ENCODE results near the gene PRKCZ. TPM values are rescaled to one million over a fixed set of nuclear protein-coding genes. Genes with fewer than 3 reads are reported as not detected.

PRKCZ gene
- 1 to 10 TPM in 1 of 4 donors, under 1 TPM in 2, not detected in 1; 0.44 to 2.3 (median 0.53) TPM for total RNA-seq
- polyA plus RNA-seq: under 1 TPM; 0.07 to 0.40 (median 0.17) TPM
- long read RNA-seq, donor 1: 0 reads
- long read RNA-seq, donor 2: 0 reads

DNA sequence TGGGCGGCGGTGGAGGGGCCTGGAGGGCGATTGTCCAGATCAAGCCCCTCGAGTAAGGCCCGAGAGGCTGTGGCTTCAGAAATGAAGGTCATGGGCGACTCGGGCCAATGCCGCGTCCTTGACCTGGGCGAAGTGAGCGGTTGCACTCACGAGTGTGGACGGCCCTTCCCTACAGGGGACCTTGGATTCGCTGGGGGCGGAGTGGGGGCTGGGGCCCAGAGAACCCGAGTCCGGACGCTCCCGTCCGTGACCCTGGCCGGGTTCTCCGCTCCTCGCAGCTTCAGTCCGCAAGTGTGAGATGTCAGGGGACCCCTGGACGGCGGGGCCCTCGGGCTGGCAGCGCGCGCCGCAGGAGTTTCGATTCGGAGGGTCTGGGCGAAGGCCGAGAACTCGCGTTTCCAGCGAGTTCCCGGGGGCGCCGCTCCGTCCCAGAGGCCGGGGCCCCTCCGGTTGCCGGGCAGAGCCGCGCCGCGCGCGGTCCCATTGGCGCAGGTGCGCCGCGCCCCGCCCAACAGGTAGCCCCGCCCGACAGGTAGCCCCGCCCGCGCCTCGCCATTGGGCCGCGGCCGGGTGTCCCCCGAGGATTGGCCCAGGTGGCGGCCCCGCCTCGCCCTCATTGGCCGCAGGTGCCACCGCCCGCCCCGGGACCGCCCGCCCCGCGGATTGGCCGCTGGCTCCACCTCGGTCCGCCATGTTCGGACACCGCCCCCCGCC lies at the start of gene PRKCZ:
PRKCZ (plus strand) TSS at position 694 of the 714 bp plus-strand sequence. CDS start 220 bp downstream, outside the sequence.
- no peak within 1 kb of the TSS for H3K27ac ChIP-seq
- intact Hi-C loops (cut with DNase I): loop anchor here in 1 of 2 donors (5.0 kb wide), 2 partner anchors 88 to 108 kb away; no protein-coding TSS in a partner anchor
- H3K36me3 ChIP-seq (ENCODE audit: insufficient read depth in 1 of 2, low read depth in 1 of 2): no peaks in the 10 kb centered on the region
- WGBS, 3 donors: 2 to 3% (median 3%) methylated on average over 50 to 83 of the region's 83 CpGs
- TF ChIP-seq, protein P1, sequence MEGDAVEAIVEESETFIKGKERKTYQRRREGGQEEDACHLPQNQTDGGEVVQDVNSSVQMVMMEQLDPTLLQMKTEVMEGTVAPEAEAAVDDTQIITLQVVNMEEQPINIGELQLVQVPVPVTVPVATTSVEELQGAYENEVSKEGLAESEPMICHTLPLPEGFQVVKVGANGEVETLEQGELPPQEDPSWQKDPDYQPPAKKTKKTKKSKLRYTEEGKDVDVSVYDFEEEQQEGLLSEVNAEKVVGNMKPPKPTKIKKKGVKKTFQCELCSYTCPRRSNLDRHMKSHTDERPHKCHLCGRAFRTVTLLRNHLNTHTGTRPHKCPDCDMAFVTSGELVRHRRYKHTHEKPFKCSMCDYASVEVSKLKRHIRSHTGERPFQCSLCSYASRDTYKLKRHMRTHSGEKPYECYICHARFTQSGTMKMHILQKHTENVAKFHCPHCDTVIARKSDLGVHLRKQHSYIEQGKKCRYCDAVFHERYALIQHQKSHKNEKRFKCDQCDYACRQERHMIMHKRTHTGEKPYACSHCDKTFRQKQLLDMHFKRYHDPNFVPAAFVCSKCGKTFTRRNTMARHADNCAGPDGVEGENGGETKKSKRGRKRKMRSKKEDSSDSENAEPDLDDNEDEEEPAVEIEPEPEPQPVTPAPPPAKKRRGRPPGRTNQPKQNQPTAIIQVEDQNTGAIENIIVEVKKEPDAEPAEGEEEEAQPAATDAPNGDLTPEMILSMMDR (IDR thresholded peaks at IDR 0.05): no peak
- peaks cover 0 to 71% (median 33%) of the 10 kb centered on the region in 3 donors for H3K27me3 ChIP-seq (ENCODE audit: insufficient read depth in 3 of 3, low read length in 2 of 3)
- peak within 1 kb of the TSS; percentile 57 for H3K4me3 ChIP-seq
- ATAC-seq (peak; percentile 12 to 46 (median 32)), DNase-seq (peak; percentile 66 to 76)
- no peaks in the 10 kb centered on the region for H3K9me3 ChIP-seq
- H3K4me1 ChIP-seq: no peaks in the 10 kb centered on the region

DNA sequence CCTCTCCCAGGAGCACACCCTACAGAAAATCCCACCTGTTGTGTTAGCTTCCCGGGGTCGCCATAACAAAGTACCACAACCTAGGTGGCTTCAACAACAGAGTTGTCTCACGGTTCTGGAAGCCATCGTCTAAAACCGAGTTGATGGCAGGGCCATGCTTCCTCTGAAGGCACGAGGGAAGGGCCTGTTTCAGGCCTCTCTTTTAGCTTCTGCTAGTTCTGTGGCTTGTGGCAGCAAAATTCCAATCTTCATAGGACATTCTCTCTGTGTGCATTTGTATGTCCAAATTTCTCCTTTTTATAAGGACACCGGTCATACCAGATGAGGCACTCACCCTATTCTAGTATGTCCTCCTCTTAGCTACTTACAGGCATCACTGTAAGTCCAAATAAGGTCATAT lies 49.8 kb upstream of the PRKCZ start:
- Histone ChIP-seq H3K4me1 (no peaks in the 10 kb centered on the region), H3K27ac (no peak overlapping the region), H3K36me3 (ENCODE audit: insufficient read depth in 1 of 2, low read depth in 1 of 2) (no peaks in the 10 kb centered on the region), H3K9me3 (no peaks in the 10 kb centered on the region), H3K4me3 (no peak overlapping the region), H3K27me3 (ENCODE audit: insufficient read depth in 3 of 3, low read length in 2 of 3) (peaks cover 0 to 60% (median 19%) of the 10 kb centered on the region in 3 donors)
- ATAC-seq (no peak), DNase-seq (no peak)
- intact Hi-C loops (cut with DNase I): no loop called here
- WGBS, 3 donors: 83 to 85% (median 84%) methylated on average over 7 of the region's 7 CpGs
- TF ChIP-seq, protein P1 (IDR thresholded peaks at IDR 0.05): no peak

DNA sequence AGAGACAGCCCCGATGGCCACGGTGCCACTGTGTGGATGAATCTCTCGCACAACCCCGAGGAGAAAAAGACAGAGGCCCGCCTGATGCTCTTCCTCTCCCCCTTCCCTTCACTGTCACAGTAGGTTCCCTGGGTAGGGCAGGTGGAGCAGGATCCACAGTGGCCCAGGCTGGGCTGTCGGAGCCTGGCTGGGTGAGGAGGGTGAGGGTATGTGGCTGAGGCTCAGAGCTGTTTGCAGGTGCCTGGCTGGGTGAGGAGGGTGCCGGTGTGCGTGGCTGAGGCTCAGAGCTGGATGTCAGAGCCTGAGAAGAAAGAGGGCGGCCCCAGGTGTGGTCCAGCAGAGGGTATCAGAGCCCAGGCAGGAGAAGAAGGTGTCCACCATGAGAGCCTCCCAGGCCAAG lies 49.4 kb upstream of the PRKCZ start:
- no peak for DNase-seq

DNA sequence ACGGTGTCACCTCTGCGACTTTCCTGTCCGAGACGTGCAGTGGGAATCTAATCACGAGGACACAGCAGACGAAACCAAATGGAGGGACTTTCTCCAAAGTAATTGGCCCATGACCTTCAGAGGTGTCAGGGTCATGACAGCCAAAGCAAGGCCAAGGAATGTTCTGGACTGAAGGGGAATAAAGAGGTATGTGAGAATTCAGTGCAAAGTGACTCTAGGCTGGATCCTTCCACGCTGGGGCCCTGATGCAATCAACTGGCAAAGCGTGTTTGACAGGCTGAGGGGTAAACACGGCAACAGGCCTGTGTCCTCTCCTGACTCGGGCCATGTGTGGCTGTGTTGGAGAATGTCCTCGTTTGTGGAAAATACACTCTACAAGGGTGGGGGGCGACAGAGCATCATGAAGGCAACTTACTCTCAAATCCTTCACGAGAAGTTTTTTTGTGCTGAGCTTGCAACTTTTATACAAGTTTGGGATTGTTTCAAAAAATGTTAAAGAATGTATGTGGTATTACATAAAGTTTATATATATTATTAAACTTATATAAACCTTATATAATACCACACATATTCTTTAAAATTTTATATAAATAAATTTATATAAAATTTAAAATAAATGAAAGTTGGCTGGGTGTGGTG lies 48.3 kb upstream of the PRKCZ start:
- H3K27me3 ChIP-seq (ENCODE audit: insufficient read depth in 3 of 3, low read length in 2 of 3): peaks cover 0 to 65% (median 19%) of the 10 kb centered on the region in 3 donors
- no peak overlapping the region for H3K4me3 ChIP-seq
- H3K27ac ChIP-seq: no peak overlapping the region
- H3K36me3 ChIP-seq (ENCODE audit: insufficient read depth in 1 of 2, low read depth in 1 of 2): no peaks in the 10 kb centered on the region
- no peaks in the 10 kb centered on the region for H3K4me1 ChIP-seq
- DNase-seq (no peak), ATAC-seq (no peak)
- 63 to 69% (median 66%) methylated on average over 13 of the region's 13 CpGs for WGBS, 3 donors
- TF ChIP-seq, protein P1 (IDR thresholded peaks at IDR 0.05): no peak
- H3K9me3 ChIP-seq: no peaks in the 10 kb centered on the region
- intact Hi-C loops (cut with DNase I): no loop called here

More for the DNA sequence above, 49.4 kb upstream of the PRKCZ start:
- H3K4me1 ChIP-seq: no peaks in the 10 kb centered on the region
- H3K36me3 ChIP-seq (ENCODE audit: insufficient read depth in 1 of 2, low read depth in 1 of 2): no peaks in the 10 kb centered on the region
- intact Hi-C loops (cut with DNase I): no loop called here
- no peak overlapping the region for H3K4me3 ChIP-seq
- H3K27me3 ChIP-seq (ENCODE audit: insufficient read depth in 3 of 3, low read length in 2 of 3): peaks cover 0 to 64% (median 19%) of the 10 kb centered on the region in 3 donors
- ATAC-seq: no peak
- TF ChIP-seq, protein P1 (IDR thresholded peaks at IDR 0.05): no peak
- H3K9me3 ChIP-seq: no peaks in the 10 kb centered on the region
- H3K27ac ChIP-seq: no peak overlapping the region
- 82 to 88% (median 87%) methylated on average over 9 of the region's 9 CpGs for WGBS, 3 donors

Measured in psoas muscle (tissue), 8 donors.